HUES64 (cell line): ENCODE data around the gene CIDEB.

ENCODE experiments used
- H3K27ac ChIP-seq: 2 replicates; pipeline ENCODE4 v1.7.0; 2013; ENCODE audit warnings: low read depth, low read length, inconsistent platforms
- H3K27me3 ChIP-seq: 2 replicates; pipeline ENCODE4 v1.6.1; 2013; ENCODE audit warnings: mild to moderate bottlenecking, low read length; ENCODE audit not compliant: insufficient read depth
- H3K36me3 ChIP-seq: 2 replicates; pipeline ENCODE4 v1.6.1; 2013; ENCODE audit warnings: mild to moderate bottlenecking, low read length; ENCODE audit not compliant: insufficient read depth
- H3K4me1 ChIP-seq: 2 replicates; pipeline ENCODE4 v1.6.1; 2013; ENCODE audit warnings: mild to moderate bottlenecking, low read length, moderate library complexity; ENCODE audit not compliant: insufficient read depth
- H3K4me3 ChIP-seq: 2 replicates; pipeline ENCODE4 v1.5.1; 2013; ENCODE audit warnings: mild to moderate bottlenecking, low read length, moderate library complexity
- H3K9ac ChIP-seq: 2 replicates; pipeline ENCODE4 v1.6.1; 2013; ENCODE audit warnings: mild to moderate bottlenecking, low read depth, low read length
- H3K9me3 ChIP-seq: 2 replicates; pipeline ENCODE4 v1.6.1; 2013; ENCODE audit warnings: low read depth, low read length; ENCODE audit not compliant: insufficient read depth
- WGBS: fragments of 150-250, 120-280 bp; methylation state at CpG from one replicate; pipeline ENCODE4 v1.1.7; 2013; ENCODE audit warnings: missing lambda C conversion rate; 5-methylcytosine and 5-hydroxymethylcytosine counted together

The CIDEB gene

DNA sequence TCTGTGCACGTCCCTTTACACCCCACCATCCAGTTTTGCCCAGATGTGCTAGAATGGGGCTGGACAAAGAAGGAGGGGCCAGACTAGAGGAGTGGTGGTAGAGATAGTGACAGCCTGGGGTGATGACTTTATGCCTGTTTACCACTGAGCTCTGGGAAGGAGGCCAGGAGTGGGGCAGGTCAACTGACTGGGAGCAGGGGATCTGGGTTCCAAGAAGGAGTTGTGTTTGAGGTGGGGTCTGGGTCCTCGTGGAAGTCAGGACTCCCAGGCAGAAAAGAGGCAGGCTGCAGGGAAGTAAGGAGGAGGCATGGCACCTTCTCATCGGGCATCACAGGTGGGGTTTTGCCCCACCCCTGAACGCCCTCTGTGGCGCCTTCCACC, 2.5 kb upstream of the CIDEB start:
- Histone ChIP-seq H3K27ac (no peak overlapping the region), H3K4me3 (no peak overlapping the region), H3K9ac (no peak overlapping the region), H3K36me3 (peaks cover 37% of the 10 kb centered on the region), H3K9me3 (no peaks in the 10 kb centered on the region), H3K27me3 (no peaks in the 10 kb centered on the region), H3K4me1 (no peaks in the 10 kb centered on the region)
- WGBS: 91% methylated on average over 5 of the region's 5 CpGs

DNA sequence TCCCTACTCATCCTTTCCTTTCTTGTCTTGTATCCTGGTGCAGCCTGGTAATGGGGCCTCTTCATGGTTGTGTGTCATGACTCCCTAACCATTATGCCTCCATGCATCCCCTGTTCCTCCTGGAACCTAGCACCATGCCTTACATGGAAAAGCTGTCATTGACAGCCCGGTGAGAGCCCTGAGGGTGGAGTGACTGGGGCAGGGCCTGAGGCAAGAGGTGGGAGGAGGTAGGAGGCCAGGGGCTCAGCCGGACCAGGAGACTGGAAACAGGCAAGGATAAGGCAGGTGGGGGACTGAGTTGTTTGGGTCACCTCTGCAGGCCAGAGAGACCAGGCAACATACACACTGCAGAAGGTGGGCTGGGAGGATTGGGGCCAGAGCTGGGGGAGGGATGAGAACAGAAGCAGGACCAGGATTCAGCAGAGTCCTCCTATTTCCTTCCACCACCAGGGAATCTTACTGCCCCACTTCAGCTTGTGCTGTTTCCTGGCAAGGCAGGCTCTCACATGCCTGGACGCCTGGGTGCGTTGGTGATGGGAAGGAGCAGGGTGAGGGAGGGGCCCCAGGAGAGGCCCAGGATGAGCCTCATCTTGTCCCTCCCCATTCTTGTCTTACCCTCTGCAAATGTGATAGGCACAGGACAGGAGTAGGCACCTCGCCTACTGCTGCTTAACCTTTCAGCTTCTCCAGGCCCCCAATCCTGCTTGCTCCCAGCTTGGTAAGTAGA, 1.9 kb upstream of the CIDEB start, which contains the start of gene LTB4R2:
TSS of gene LTB4R2 (plus strand) at position 603 of the 727 bp plus-strand sequence. CDS start 525 bp downstream, outside the sequence.
- H3K36me3 ChIP-seq: peaks cover 43% of the 10 kb centered on the region
- H3K27me3 ChIP-seq: no peaks in the 10 kb centered on the region
- H3K4me1 ChIP-seq: no peaks in the 10 kb centered on the region
- H3K9me3 ChIP-seq: no peaks in the 10 kb centered on the region
- 91% methylated on average over 5 of the region's 5 CpGs for WGBS
- H3K4me3 ChIP-seq: no peak within 1 kb of the TSS
- no peak within 1 kb of the TSS for H3K9ac ChIP-seq
- no peak within 1 kb of the TSS for H3K27ac ChIP-seq

DNA sequence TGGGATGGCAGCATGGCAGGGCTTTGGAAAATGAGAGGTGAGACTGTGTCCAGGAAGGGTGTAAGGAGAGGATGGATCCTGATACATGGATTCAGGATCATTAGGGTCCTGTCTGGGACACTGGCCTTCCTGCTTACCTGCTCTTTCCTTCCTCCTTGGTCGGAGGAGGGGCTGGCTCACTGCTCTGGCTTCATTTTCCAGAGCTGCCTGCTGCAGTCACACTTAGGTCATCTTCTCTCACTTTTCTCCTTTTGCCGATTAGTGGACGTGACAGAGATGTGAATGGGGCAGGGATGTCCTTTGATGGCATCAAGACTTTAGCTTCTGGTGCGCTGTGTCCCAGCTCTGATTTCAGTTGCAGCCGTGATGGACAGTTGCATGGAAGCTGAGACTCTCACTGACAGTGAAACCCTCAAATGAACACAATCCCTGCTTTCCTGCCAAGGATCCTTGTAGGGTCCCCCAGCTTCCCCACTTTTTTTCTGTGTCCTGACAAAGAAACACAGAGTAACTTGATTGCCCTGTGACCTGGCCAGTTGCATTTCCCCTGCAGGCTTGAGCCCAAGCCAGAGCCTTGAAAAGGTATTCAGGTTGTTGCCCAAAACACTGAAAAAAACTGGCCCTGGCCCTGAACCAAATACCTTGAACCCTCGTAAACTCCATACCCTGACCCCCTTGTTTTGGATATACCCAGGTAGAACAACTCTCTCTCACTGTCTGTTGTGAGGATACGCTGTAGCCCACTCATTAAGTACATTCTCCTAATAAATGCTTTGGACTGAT, 756 bp upstream of the CIDEB start:
- no peaks in the 10 kb centered on the region for H3K9me3 ChIP-seq
- no peaks in the 10 kb centered on the region for H3K4me1 ChIP-seq
- H3K9ac ChIP-seq: no peak overlapping the region
- peaks cover 54% of the 10 kb centered on the region for H3K36me3 ChIP-seq
- WGBS: 95% methylated on average over 7 of the region's 7 CpGs
- H3K27ac ChIP-seq: no peak overlapping the region
- no peaks in the 10 kb centered on the region for H3K27me3 ChIP-seq
- no peak overlapping the region for H3K4me3 ChIP-seq

DNA sequence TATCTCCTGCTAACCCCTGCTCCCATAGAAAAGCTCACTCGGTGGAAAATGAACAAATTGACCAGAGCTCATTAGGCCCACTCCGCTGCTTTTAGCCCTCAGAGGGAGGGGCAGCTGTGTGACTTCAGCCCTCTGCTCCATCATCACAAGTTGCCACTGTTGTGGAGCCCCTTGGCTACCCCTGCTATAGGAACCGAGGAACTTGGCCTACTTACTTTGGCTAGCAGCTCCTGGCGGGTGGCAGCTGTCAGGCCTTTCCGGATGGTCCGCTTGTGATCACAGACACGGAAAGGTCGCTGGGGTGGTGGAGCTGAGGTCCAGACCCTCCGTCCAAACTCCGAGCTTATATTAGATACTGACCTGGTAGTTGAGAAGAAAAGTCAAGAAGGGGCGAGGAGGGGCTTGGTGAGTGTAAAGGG, 612 bp downstream of the CIDEB start:
- H3K9me3 ChIP-seq: no peaks in the 10 kb centered on the region
- no peak overlapping the region for H3K4me3 ChIP-seq
- no peaks in the 10 kb centered on the region for H3K4me1 ChIP-seq
- H3K27ac ChIP-seq: no peak overlapping the region
- H3K36me3 ChIP-seq: peaks cover 66% of the 10 kb centered on the region
- H3K27me3 ChIP-seq: no peaks in the 10 kb centered on the region
- no peak overlapping the region for H3K9ac ChIP-seq
- 86% methylated on average over 11 of the region's 11 CpGs for WGBS

DNA sequence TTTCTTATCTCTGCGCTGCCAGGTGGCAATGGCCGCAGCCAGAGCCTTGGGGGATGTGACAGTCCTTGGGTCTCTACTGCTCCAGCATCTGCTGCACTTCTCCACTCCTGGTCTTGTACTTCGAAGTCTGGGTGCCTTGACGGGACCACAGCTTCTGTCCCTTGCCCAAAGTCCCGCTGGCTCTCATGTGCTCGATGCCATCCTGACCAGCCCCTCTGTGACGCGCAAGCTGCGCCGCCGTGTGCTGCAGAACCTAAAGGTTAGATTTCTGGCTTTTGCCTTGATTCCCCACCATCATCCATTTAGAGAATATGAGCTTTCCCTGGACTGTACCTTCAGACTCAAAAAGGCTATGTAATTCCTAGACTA, 3.8 kb downstream of the CIDEB start:
- H3K36me3 ChIP-seq: peaks cover 62% of the 10 kb centered on the region
- H3K9ac ChIP-seq: no peak overlapping the region
- H3K4me1 ChIP-seq: no peaks in the 10 kb centered on the region; the same call in 1 of the 2 replicates
- WGBS: 96% methylated on average over 11 of the region's 11 CpGs
- no peak overlapping the region for H3K4me3 ChIP-seq
- H3K27me3 ChIP-seq: no peaks in the 10 kb centered on the region
- no peaks in the 10 kb centered on the region for H3K9me3 ChIP-seq
- no peak overlapping the region for H3K27ac ChIP-seq

DNA sequence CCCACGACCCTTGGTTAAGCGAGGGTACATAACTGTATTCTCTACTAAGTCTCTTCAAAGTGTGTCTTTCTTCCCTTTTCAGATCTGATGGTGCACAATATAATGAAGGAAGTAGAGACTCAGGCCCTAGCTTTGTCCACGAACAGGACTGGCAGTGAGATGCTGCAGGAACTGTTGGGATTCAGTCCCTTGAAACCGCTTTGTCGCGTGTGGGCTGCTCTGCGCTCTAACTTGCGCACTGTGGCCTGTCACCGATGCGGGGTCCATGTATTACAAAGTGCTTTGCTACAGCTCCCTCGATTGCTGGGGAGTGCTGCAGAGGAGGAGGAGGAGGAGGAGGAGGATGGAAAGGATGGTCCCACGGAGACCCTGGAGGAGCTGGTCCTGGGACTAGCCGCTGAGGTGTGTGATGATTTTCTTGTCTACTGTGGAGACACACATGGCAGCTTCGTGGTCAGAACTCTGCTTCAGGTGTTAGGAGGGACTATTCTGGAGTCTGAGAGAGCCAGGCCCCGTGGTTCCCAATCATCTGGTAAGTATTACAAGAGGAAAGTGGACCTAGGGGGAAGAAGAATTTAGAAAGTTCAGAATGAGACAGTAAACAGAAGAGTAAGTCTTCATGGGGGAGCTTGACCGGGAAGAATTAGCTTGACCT, 7.3 kb downstream of the CIDEB start:
- 39% methylated on average over 16 of the region's 16 CpGs for WGBS
- peak overlapping the region; percentile 73 for H3K4me3 ChIP-seq

DNA sequence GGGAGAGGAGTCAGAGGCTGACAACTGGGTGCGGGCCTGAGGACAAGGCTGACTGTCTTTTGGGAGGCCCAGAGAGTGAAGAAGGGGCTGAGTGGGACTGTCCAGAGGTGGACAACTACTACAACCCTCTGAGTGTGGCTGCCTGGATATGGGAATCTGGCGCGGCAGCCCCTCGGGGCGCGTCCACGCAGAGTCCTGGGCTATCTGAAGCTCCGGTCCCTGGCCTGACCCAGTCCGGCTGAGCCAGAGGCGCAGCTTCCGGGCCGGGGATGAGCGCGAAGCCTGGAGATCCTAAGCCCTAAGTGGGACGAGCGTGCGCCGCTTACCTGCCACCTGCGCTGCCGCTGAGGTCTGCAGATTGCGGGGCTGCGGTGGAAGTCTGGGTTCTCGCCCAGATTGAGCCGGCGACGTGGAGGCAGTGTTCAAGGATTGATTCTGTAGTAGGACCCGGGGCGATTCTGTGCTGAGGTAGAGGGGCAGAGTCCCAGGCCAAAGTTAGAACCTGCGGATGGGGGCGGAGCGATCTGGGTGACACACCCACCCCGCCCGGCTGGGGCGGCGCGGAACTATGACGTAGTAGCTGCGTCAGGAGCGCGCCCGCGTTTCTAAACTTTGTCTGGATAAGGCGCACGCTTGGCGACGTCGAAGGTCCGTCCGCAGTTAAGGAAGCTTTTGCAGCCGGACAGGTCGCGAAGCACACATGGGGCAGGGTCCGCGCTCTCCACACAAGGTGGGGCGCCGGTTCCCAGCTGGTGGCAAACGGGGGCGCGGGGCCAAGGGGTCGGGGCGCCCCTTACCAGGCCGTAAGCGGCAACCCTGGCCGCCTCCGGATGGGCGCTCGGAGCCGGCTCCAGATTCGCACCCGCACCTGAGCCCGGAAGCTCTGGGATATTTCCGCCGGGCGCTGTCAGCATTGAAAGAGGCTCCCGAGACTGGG, 8.3 kb downstream of the CIDEB start, which contains the start of the genes DHRS1 and NOP9:
TSS of gene DHRS1 (minus strand) at position 526 of the 937 bp plus-strand sequence. CDS start 674 bp downstream, outside the sequence.
TSS of gene NOP9 (plus strand) at position 596 of the 937 bp plus-strand sequence. CDS start at position 701, 105 bp downstream.
- peaks cover 53% of the 10 kb centered on the region for H3K36me3 ChIP-seq
- H3K9me3 ChIP-seq: no peaks in the 10 kb centered on the region
- peak within 1 kb of the TSS; percentile 77 for H3K27ac ChIP-seq
- H3K9ac ChIP-seq: peak within 1 kb of the TSS; percentile 78
- peaks cover 2% of the 10 kb centered on the region; the same call in 1 of the 2 replicates for H3K4me1 ChIP-seq
- WGBS: 1% methylated on average over 75 of the region's 75 CpGs
- no peaks in the 10 kb centered on the region for H3K27me3 ChIP-seq
- peak within 1 kb of the TSS; percentile 73 for H3K4me3 ChIP-seq

More for the DNA sequence above, 7.3 kb downstream of the CIDEB start:
- Histone ChIP-seq H3K9ac (peak overlapping the region; percentile 78), H3K27ac (no peak overlapping the region), H3K9me3 (no peaks in the 10 kb centered on the region), H3K4me1 (peaks cover 2% of the 10 kb centered on the region; the same call in 1 of the 2 replicates), H3K27me3 (no peaks in the 10 kb centered on the region), H3K36me3 (peaks cover 55% of the 10 kb centered on the region)

DNA sequence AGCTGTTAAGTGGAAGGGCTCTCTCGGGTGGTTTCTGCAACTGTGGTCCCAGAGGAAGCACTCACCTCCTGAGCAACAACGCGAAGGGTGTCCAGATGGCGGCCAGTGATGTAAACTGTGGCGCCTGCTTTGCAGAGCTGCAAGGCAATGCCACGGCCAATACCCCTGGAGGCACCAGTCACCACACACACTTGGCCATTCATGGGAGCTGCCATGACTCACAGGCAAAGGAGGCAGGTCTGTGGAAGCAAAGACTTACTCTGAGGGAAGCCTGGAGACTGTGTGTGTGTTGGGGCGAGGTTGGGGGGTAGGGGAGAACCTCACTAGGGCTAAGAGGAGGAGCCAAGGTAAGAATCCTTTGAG, 8.9 kb downstream of the CIDEB start:
- H3K27ac ChIP-seq: no peak overlapping the region
- no peaks in the 10 kb centered on the region for H3K9me3 ChIP-seq
- 72% methylated on average over 7 of the region's 7 CpGs for WGBS
- no peaks in the 10 kb centered on the region for H3K27me3 ChIP-seq
- peaks cover 47% of the 10 kb centered on the region for H3K36me3 ChIP-seq
- peak overlapping the region; percentile 73 for H3K4me3 ChIP-seq
- H3K9ac ChIP-seq: peak overlapping the region; percentile 78; the same call in 1 of the 2 replicates
- peaks cover 2% of the 10 kb centered on the region; the same call in 1 of the 2 replicates for H3K4me1 ChIP-seq

DNA sequence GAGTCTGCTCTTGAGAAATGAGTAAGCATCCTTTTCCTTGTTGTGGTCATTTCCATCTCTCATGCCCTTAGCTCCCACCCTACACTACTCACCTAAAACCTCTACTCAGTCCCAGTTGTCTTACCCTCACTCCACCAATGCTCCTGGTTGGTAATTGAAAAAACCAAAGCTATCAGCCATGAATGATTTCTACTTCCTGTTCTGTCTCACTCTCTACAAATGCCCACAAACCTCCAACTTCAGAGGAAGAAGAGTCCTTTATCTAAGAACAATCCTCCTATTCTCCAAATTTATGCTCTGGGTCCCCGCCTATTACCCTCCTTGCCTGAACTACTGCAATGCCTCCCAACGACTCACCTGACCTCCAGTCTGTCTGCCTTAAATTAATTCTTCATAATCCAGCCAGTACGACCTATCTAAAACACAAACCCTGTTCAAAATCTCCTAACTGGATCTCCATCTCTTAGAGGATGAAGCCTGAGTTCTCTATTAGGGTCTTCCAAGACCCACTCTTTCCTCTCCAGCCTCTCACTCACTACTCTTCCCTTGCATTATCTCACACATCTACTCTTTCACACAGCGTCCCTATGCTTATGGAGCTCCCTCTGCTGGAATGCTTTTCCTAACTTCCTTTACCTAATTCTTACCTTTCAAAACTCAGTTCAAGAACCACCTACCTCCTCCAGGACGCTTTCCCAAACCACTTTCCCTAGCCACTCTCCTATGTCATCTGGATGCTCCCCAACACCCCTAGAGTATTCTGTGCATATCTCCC, 10.4 kb downstream of the CIDEB start:
- no peak overlapping the region for H3K4me3 ChIP-seq
- no peaks in the 10 kb centered on the region for H3K27me3 ChIP-seq
- H3K27ac ChIP-seq: no peak overlapping the region
- H3K9me3 ChIP-seq: no peaks in the 10 kb centered on the region
- no peak overlapping the region for H3K9ac ChIP-seq
- H3K36me3 ChIP-seq: peaks cover 37% of the 10 kb centered on the region
- WGBS: 57% methylated on average over 5 of the region's 5 CpGs
- H3K4me1 ChIP-seq: peaks cover 2% of the 10 kb centered on the region; the same call in 1 of the 2 replicates
